Cardiac fibroblast (primary cell): ENCODE data around the gene CKLF.

Source experiments
- DNase-seq, 2 donors: peaks; one replicate each; pipeline versions ENCODE4 v3.0.0 to v3.0.0-alpha.2; 2010; ENCODE audit warnings: low read depth in 2 of 2
- H3K4me3 ChIP-seq, 2 donors: replicated peaks in 1 of 2; 1 replicate in 1 of 2; 2 replicates in 1 of 2; pipeline ENCODE4 v1.5.1; 2011; ENCODE audit warnings: low read depth in 2 of 2, low read length in 2 of 2, mild to moderate bottlenecking in 2 of 2, moderate library complexity in 1 of 2
- TF ChIP-seq, protein P1 (sequence below): IDR thresholded peaks from one replicate; pipeline ENCODE4 v1.5.1; 2011; ENCODE audit warnings: low read depth, mild to moderate bottlenecking, low read length, inconsistent platforms

The CKLF gene

DNA sequence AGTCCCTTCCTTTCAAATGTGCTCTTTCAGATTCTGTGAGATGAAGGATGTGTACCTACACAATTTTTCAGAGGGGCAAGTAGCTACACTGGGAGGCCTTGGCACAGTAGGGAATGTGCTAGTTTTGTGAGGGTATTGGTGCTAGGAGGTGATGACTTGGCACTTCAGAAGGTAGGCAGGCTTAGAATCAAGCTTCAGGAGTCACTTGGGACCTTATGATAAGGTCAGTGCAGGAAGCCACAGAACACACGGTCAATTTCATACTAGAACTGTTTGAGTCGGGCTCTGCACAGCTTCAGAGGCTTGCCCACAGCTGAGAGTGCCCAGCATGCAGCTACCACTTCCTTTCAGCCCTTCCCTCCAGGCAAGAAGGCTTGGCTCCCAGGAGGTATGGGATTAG lies 20.0 kb downstream of the CKLF start:
- TF ChIP-seq, protein P1, sequence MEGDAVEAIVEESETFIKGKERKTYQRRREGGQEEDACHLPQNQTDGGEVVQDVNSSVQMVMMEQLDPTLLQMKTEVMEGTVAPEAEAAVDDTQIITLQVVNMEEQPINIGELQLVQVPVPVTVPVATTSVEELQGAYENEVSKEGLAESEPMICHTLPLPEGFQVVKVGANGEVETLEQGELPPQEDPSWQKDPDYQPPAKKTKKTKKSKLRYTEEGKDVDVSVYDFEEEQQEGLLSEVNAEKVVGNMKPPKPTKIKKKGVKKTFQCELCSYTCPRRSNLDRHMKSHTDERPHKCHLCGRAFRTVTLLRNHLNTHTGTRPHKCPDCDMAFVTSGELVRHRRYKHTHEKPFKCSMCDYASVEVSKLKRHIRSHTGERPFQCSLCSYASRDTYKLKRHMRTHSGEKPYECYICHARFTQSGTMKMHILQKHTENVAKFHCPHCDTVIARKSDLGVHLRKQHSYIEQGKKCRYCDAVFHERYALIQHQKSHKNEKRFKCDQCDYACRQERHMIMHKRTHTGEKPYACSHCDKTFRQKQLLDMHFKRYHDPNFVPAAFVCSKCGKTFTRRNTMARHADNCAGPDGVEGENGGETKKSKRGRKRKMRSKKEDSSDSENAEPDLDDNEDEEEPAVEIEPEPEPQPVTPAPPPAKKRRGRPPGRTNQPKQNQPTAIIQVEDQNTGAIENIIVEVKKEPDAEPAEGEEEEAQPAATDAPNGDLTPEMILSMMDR: no peak
- no peak overlapping the region for H3K4me3 ChIP-seq
- DNase-seq: no peak

DNA sequence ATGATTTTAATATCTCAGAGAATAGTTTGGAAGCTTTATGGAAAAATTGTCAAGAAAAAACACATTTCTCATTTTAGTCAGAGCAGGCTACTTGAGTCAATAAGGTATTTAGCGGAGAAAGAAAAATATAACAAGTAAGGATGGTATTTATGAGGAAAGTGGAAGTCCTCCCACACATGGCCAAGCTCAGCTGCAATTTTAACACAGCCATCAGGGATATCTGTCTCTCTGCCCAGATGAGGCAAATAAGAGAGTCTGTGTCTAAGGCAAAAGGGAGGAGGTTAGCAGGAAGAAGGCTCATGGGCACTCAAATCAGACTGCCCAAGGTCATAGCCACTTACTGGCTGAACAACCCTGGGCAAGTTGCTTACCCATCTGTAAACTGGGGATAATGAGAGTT lies 21.7 kb downstream of the CKLF start:
- DNase-seq: peak in 1 of 2 donors; percentile 20
- no peak overlapping the region for H3K4me3 ChIP-seq
- TF ChIP-seq, protein P1: no peak

- no peak overlapping the region for H3K4me3 ChIP-seq
- no peak for DNase-seq
- TF ChIP-seq, protein P1: no peak
These were observed 22.2 kb downstream of the CKLF start for GRCh38 chr16:66574531-66574930.

DNA sequence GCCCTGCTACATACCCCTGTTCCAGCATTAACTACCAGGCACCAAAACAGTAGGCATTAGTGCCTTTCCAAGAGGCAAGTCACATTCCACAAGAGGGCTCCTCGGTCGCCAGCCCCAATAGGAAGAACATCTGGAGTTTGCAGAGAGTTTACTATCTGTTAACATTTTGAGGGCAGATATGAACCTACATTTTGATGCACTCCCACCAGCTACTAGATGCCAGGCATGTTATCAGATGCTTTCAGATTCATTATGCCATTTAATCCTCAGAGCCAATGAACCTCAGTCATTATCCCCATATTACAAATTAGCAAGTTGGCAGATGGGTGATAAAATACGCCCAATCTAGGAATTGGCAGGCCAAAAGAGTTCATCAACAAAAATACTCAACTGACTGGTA lies 22.7 kb downstream of the CKLF start:
- H3K4me3 ChIP-seq: no peak overlapping the region
- TF ChIP-seq, protein P1: no peak
- DNase-seq: no peak

GRCh38 chr16:66576296-66576695 lies 23.9 kb downstream of the CKLF start:
- DNase-seq: no peak
- no peak overlapping the region for H3K4me3 ChIP-seq
- TF ChIP-seq, protein P1: no peak

GRCh38 chr16:66578651-66579531 lies 26.5 kb downstream of the CKLF start, which contains the start of gene CMTM2:
Gene CMTM2, plus strand, starts transcription at chr16:66579463. Its CDS starts 145 bp downstream, at chr16:66579608.
- peak in 1 of 2 donors; percentile 8 for DNase-seq
- peak within 1 kb of the TSS in 1 of 2 donors; percentile 14 for H3K4me3 ChIP-seq
- TF ChIP-seq, protein P1: no peak
